IPS-NIHi11 (cell line): ENCODE measurements around the gene NKX2-4.
"Not testable (repeated sequence)": the region's sequence is repeated elsewhere in the genome, so short reads cannot be mapped to it uniquely, and the experiment has no call there.

Experiments used
- DNase-seq: peaks from one replicate; pipeline ENCODE4 v3.0.0; 2012; ENCODE audit warnings: mixed read lengths, low spot score

Gene NKX2-4

GRCh38 chr20:21393816-21394519, 3.4 kb downstream of the NKX2-4 start:
- DNase-seq: no peak

GRCh38 chr20:21393166-21393565, 4.2 kb downstream of the NKX2-4 start:
- DNase-seq: no peak

GRCh38 chr20:21391972-21392352, 5.4 kb downstream of the NKX2-4 start:
- DNase-seq: no peak

- peak; percentile 43 for DNase-seq
These were observed 5.9 kb downstream of the NKX2-4 start for GRCh38 chr20:21391185-21391971.

- no peak for DNase-seq
These were observed 6.6 kb downstream of the NKX2-4 start for GRCh38 chr20:21390768-21391167.

GRCh38 chr20:21389368-21389767, 8.0 kb downstream of the NKX2-4 start:
- DNase-seq: no peak

- no peak for DNase-seq
These were observed 8.8 kb downstream of the NKX2-4 start for GRCh38 chr20:21388566-21388965.

- DNase-seq: no peak
These were observed 9.8 kb downstream of the NKX2-4 start for GRCh38 chr20:21387528-21387927.

GRCh38 chr20:21386111-21386510, 11.2 kb downstream of the NKX2-4 start:
- DNase-seq: no peak

GRCh38 chr20:21384308-21384892, 12.9 kb downstream of the NKX2-4 start:
- DNase-seq: no peak

- DNase-seq: no peak
These were observed 15.7 kb downstream of the NKX2-4 start for GRCh38 chr20:21381619-21382018.

- DNase-seq: no peak
These were observed 16.6 kb downstream of the NKX2-4 start for GRCh38 chr20:21380711-21381110.

- no peak for DNase-seq
These were observed 19.1 kb downstream of the NKX2-4 start for GRCh38 chr20:21378259-21378658.

GRCh38 chr20:21377701-21378100, 19.6 kb downstream of the NKX2-4 start:
- no peak for DNase-seq

GRCh38 chr20:21376626-21377025, 20.7 kb downstream of the NKX2-4 start:
- DNase-seq: no peak

- DNase-seq: no peak
These were observed 23.9 kb downstream of the NKX2-4 start for GRCh38 chr20:21373436-21373835.

- no peak for DNase-seq
These were observed 25.3 kb downstream of the NKX2-4 start for GRCh38 chr20:21372016-21372415.

GRCh38 chr20:21371193-21371592, 26.1 kb downstream of the NKX2-4 start:
- DNase-seq: no peak

- no peak for DNase-seq
These were observed 28.5 kb downstream of the NKX2-4 start for GRCh38 chr20:21368791-21369190.

- DNase-seq: not testable (repeated sequence)
These were observed 31.1 kb downstream of the NKX2-4 start for GRCh38 chr20:21366273-21366672.

- no peak for DNase-seq
These were observed 31.6 kb downstream of the NKX2-4 start for GRCh38 chr20:21365771-21366170.

- DNase-seq: no peak
These were observed 32.9 kb downstream of the NKX2-4 start for GRCh38 chr20:21364413-21364812.

- DNase-seq: no peak
These were observed 36.1 kb downstream of the NKX2-4 start for GRCh38 chr20:21361266-21361665.
